RPMI8226 (cell line): Measurements from ENCODE around the gene MAP1LC3A.
"Not testable (repeated sequence)": the region's sequence is repeated elsewhere in the genome, so short reads cannot be mapped to it uniquely, and the experiment has no call there.

Experiments used
- DNase-seq: peaks from one replicate; pipeline ENCODE4 v3.0.0-alpha.2; 2015

Gene MAP1LC3A

DNA sequence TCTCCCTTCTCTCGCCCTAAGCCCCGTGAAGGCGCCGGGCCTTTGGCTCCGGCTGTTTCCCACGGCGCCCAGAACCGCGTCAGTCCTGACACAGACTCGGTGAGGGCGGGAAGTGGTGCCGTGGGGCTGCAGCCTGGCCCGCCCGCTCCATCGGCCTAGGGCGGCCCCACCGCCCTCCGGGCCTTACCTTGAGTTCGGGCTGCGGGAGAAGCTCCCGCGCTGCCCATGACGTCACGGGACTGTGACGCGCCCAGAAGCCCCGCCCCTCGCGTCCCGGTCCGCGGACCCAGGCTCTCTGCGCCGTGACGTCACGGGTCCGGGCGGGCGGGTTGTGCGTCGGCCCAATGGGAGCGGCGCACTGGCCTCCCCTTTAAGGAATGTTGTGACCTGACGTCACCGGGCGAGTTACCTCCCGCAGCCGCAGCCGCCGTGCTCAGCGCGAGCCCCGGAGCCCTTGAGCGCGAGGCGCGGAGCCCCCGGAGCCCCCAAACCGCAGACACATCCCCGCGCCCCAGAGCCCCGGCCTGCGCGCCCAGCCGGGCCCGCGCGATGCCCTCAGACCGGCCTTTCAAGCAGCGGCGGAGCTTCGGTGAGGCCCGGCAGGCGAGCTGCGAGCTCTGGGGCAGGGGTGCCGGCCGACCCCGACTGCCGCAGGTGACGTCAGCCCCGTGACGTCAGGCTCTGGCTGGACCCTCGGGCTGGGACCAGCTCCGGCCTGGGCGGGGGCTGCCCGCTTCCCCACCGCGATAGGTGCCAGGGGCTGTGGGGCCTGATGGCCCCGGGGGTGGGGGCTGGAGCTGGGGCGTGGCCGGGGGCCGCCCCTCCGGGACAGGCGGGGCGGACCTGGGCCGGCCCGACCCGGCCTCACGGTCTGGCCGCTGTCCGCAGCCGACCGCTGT, at the start of gene MAP1LC3A:
Gene MAP1LC3A (plus strand): TSS at position 399 of the 899 bp plus-strand sequence. CDS start 151 bp downstream, at position 550.
- DNase-seq = no peak

DNA sequence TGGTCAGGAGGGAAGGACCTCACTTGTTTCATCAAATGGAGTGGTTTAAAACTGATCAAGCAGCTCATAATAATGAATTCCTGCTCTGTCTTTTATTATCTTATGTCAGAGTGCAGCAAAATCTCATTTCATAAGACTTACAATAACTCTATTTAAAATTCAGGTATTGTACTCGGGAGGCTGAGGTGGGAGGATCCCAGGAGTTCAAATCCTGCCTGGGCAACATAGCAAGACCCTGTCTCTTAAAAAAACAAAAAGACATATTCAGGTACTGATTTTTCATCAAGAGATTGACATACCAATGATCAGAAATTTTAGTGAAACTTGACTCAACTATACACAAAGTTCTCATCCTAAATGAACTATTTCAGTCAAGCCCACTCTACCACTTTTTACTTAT, 47.9 kb upstream of the MAP1LC3A start:
- no peak for DNase-seq

DNA sequence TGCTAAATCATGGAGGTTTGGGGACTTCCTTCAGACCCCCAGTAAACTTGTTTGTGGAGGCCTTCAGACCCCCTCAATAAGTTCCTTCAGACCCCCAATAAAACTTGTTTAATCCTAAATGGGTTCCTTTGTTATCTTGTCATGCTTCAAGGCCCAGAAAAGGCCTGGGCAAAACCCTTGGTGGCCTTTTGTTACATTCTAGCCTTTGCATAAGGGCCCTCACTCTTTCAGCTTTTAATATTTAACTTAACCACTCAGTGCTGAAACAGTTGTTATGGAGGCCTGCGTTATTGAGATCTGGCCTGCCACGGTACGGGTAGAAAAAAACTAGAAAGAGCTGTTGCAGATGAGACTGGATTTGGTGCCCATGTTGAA, 46.6 kb upstream of the MAP1LC3A start:
- no peak for DNase-seq

- no peak for DNase-seq
These were observed 46.1 kb upstream of the MAP1LC3A start for GRCh38 chr20:34512266-34512954.

GRCh38 chr20:34512955-34513419, 45.5 kb upstream of the MAP1LC3A start:
- no peak for DNase-seq

GRCh38 chr20:34514034-34514433, 44.5 kb upstream of the MAP1LC3A start:
- DNase-seq = not testable (repeated sequence)

GRCh38 chr20:34514897-34515483, 43.5 kb upstream of the MAP1LC3A start:
- no peak for DNase-seq

GRCh38 chr20:34515484-34516246, 42.9 kb upstream of the MAP1LC3A start:
- peak; percentile 81 for DNase-seq

DNA sequence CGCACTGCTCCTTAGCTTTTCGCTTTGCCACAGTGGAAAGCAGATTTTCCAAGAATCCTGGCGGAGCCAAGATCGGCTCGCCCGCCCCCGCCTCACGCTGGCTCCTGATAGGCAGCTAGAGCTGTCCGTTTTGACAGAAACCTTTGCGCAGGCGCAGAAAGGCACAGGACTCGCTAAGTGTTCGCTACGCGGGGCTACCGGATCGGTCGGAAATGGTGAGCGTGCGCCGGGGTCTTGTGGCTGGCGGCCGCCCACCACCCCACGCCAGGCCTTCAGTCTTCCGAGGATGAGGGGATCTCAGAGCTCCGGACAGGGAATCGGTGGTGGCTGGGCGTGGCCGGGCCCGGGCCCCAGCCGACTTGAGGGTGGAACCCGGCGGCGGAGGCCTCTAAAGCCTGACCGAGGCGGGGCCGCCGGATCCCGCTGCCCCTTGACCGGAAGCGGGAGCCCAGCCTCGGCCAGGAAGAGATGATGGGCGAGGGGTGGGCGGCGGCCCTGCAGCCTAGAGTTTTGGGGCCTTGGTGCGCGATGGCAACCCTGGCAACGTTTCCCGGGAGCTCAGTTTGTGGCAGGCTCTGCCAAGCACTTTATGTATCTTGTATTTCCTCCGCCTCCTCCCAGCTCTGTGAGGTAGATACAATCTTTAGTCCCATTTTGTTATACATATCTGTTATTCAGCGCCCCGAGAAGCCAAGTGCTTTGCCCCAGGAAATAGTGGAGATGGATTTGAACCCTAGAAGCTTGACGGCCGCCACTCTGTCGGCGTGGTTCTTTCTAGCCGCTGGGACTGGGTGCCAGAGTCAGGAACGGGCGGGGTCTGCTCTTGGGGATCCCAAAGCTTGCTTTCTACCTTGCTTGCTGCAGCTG, 42.0 kb upstream of the MAP1LC3A start, which contains the start of gene DYNLRB1:
Gene DYNLRB1 (plus strand): TSS at position 176 of the 867 bp plus-strand sequence. CDS start 37 bp downstream, at position 213.
- peak; percentile 97 for DNase-seq

- no peak for DNase-seq
These were observed 41.4 kb upstream of the MAP1LC3A start for GRCh38 chr20:34517114-34517505.

DNA sequence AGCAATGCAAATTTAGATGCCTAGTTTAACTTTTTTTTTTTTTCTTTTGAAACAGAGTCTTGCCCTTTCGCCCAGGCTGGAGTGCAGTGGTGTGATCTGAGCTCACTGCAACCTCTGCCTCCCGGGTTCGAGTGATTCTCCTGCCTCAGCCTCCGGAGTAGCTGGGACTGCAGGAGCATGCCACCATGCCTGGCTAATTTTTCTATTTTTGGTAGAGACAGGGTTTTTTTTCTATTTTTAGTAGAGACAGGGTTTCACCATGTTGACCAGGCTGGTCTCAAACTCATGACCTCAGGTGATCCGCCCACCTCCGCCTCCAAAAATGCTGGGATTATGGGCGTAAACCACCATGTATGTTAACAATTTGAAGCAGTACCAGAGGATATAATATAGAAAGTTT, 39.7 kb upstream of the MAP1LC3A start:
- DNase-seq = not testable (repeated sequence)

DNA sequence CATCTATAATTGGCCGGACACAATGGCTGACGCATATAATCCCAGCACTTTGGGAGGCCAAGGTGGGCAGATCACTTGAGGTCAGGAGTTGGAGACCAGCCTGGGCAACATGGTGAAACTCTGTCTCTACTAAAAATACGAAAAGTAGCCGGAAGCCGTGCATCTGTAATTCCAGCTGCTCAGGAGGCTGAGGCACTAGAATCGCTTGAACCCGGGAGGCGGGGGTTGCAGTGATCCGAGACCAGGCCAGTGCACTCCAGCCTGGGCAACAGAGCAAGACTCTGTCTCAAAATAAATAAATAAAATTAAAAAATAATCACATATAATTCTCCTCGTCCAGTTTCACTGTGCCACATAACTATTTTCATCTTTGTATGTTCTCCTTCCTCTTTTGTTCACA, 38.7 kb upstream of the MAP1LC3A start:
- DNase-seq = not testable (repeated sequence)

GRCh38 chr20:34522969-34523871, 35.3 kb upstream of the MAP1LC3A start:
- peak; percentile 41 for DNase-seq

DNA sequence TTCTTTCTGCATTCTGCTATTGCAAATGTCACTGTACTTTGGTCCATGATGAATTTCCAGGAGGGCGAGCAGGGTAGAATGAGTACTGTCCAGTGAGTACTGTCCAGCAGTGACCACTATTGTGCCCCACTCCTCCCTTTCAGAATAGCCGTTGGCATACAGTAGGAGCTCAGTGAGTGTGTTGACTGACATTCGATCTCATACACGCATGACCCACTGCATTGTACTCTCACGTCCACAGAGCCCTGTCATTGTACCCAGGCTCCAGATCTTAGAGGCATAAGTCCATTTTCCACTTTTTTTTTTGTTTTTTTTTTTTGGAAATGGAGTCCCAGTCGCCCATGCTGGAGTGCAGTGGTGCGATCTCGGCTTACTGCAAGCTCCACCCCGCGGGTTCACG, 34.1 kb upstream of the MAP1LC3A start:
- DNase-seq = no peak

GRCh38 chr20:34525342-34525708, 33.2 kb upstream of the MAP1LC3A start:
- no peak for DNase-seq

GRCh38 chr20:34525709-34526416, 32.7 kb upstream of the MAP1LC3A start:
- DNase-seq = no peak

DNA sequence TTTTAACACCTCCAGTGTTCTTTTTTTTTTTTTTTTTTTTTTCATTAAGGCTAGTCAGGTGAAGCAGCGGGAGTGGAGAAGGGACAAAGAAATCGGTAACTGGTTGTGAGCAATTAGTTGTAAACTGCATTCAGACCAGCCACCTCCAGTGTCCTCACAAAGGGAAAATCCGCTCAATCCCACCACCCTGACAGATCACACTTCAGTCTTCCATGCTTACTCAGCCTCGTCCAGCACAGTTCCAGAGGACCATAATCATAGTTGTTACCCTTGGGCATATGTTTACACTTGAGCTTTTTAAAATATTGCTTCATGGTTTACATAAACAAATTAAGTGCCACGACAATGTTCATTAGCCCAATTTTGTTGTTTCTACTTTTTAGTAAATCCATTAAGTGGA, 32.1 kb upstream of the MAP1LC3A start:
- DNase-seq = no peak

GRCh38 chr20:34527016-34527415, 31.5 kb upstream of the MAP1LC3A start:
- no peak for DNase-seq

DNA sequence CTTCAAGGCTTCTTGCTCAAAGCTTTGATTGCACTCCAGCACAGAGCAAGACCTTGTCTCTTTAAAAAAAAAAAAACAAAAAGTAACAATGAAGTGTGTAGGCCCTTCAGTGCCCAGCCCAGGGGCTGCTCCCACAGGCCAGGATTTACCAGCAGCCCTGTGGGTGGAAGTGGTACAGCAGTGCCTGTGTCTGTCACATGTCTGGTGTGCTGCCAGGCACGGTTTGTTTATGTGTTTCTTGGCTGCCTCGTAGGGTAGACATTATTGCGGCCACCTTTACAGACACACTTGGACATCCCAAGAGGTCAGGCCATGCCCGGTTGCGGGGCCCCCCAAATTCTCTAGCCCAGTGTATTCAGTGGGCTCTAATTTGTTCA, 29.6 kb upstream of the MAP1LC3A start:
- no peak for DNase-seq

GRCh38 chr20:34529742-34530141, 28.8 kb upstream of the MAP1LC3A start:
- no peak for DNase-seq
